HG02759 (cell line): Measurements from ENCODE around the gene RPL32.
"Not testable (repeated sequence)": the region's sequence is repeated elsewhere in the genome, so short reads cannot be mapped to it uniquely, and the experiment has no call there.

Experiments
- ATAC-seq: cut with Tn5 transposase; IDR thresholded peaks from one replicate; pipeline ENCODE4 v1.9.1; 2021; ENCODE audit warnings: mild to moderate bottlenecking, moderate library complexity; ENCODE audit not compliant: unreplicated experiment

Gene RPL32

DNA sequence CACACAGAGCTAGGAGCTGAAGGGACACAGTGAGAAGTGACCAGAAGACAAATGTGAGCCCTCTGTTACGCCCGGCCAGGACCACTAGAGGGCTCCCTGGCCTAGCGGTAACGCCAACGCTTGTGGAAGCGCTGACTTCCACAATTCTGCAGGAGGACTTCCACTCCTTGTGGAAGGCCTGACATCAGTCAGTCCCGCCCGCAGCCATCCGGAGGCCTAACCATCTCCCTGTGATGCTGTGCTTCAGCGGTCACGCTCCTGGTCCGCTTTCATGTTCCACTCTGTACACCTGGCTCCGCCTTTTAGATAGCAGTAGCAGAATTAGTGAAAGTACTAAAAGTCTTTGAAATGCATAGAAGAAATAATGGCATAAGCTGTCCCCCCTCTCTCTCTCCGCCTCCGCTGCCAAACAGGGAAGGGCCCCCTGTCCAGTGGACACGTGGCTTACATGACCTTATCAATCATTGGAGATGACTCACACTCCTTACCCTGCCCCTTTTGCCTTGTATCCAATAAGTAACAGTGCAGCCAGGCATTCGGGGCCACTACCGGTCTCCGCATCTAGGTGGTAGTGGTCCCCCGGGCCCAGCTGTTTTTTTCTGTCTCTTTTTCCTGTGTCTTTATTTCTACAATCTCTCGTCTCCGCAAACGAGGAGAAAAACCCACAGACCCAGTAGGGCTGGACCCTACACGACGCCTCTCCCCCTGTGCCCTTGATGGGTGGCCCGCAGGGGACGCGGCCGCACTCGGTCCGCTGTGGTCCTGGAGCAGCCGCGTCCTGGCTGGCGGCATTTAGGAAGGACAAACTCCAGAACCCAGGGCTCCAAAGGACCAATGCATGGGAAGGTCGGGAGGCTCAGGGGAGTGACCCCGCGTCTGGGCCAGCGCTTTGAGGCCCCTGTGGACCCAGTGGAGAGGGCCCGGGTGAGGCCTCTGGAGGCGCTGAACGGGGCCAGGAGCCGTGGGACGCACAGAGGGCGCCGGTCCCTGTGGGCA is 27.0 kb upstream of the RPL32 start:
- peak; percentile 71 for ATAC-seq

DNA sequence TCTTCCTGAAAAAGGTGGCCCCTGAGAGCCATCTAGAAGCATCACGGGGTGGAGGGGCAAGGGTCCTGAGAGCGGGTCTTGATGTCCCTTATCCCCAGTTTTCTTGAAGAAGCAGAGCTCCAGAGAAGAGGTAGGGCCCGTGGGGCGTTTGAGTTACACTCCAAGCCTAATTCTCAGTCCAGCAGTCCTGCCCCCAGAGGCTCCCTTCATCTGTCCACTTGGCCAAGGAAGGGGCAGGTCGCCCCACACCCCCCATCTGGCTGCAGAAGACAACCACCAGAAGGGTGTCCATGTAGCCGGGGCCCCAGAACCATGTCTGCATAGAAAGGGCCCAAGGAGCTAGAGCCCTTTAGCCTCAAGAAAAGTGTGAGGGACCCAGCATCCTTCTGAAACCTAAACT is 25.5 kb upstream of the RPL32 start:
- ATAC-seq: no peak

DNA sequence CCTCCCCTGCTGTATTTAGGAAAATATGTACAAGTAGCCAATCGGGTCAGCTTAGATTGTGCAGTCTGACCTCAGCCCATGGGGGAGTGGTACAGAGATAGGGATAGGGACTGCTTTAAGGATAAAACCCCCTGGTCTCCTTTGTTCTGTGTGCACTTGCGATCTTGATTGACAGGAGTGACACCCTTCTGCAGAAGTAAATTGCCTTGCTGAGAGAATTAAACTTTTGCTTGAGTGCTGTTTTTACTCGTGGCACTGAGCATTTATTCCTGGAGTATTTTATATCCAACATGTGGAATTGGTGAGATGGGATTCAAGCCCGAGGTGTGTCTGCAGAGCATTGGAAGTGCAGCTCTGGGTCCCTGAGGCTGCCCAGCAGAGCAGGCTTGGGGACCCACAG is 23.9 kb upstream of the RPL32 start:
- ATAC-seq: no peak

DNA sequence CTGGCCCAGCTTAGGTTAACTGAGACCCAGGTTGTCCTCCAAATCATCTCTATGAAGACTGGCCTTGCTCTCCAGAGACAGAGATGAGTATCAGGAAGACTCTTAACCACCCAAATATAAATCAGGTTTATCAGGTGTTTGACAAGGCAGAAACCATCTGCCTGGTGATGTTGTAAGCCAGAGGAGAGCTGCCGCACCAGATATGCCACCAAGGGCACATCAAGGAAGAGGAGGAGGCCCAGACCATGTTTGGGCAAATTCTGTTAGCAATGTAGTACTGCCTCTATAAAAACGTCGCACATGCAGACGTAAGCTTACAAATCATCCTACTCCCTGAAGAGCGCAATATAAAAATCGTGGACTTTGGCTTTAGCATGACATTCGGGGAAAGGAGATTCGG is 21.0 kb upstream of the RPL32 start:
- ATAC-seq: no peak

DNA sequence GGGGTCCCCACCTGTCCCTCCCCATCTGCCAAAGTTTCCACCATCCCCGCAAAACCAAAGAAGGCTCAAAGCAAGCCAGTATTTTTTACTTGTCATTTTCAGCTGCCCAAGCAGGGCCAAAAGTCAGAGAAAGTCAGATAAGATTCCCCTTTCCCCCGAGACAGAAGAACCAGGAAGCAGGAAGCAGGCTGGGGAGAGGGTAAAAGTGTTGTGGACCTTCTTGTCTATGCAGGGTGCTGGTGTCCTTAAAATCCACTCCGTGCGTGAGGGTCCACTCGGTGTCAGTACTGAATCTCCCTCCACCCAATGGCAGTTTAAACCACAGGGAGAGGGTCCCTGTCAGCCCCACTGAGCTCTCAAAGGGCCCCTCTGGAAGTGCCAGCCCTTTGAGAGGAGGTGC is 20.2 kb upstream of the RPL32 start:
- no peak for ATAC-seq

DNA sequence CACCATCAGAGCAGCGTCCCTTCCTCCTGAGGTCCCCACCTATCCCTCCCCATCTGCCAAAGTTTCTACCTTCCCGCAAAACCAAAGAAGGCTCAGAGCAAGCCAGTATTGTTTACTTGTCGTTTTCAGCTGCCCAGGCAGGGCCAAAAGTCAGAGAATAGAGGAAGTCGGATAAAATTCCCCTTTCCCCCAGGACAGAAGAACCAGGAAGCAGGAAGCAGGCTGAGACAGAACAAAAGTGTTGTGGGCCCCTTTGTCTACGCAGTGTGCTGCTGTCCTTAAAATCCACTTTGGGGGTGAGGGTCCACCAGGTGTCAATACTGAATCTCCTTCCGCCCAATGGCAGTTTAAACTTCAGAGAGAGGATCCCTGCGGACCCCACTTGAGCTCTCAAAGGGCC is 18.5 kb upstream of the RPL32 start:
- ATAC-seq: no peak

DNA sequence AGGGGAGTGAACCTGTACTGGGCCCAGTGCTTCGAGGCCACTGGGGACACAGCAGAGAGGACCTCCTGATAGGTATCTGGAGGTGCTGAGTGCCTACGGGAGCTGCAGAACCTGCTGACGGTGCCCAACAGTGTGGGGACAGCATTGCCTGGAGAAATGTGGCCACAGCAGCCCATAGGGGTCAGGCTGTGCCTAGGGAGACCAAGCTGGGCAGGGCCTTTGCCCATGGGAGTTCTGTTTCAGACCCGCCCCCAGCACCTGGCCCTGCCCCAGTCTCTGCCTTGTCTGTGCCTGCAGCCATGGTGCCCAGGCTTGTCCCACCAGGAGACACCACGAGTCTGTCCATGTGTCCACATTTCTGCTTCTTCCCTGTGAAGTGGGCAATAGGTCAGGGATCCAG is 15.3 kb upstream of the RPL32 start:
- no peak for ATAC-seq

DNA sequence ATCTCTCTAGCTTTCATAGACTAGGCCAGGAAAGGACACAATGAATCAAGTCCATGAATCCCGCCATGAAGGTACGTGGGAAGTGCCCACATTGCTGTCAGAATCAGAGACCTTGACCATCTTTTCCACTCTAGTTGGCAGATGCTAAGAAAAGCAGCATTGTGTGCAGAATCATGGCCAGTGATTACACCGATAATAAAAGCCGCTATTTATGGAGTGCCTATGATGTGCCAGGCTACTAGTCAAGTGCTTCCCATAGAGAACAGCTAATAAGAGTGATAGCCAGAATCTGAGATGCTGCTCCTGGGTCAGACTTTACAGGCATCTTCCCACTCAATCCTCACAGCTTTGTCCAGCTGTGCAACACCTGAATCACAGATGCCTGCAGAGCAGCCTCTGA is 13.2 kb upstream of the RPL32 start:
- no peak for ATAC-seq

DNA sequence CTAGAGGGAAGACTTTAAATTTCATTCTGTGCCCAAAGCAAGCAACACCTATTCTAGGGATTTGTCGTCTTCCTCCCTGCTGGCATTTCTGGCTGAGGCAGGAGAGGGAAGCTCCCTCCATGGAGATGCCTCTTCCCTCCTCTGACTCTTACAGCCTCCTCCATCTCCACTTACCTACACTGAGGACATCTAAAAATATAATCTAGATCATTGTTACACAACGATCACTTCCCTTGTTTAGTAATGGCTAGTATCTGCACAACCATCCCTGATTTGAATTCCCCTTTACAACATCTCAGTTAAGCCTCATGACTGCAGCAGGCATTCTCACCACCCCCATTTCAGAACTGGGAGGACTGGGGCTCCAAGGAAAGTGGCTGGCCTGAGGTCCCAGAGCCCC is 12.5 kb upstream of the RPL32 start:
- ATAC-seq: not testable (repeated sequence)

DNA sequence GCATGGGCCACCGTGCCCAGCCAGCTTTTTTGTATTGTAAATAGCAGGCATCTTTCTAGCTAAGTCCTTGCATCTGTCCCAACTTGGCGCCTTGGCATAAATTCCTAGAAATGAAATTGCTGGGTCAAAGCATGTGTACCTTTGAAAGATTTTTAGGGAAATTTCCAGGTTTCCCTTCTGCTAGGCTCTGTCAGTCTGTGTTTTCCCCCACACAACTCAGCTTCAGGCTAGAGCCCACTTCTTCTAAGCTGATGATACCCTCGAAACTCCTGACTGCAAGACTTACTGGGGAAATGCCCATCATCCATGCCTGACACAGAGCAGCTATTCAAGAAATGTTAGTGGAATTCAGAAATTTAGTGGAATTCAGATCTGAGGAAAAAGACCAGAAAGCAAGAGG is 10.8 kb upstream of the RPL32 start:
- ATAC-seq: no peak

DNA sequence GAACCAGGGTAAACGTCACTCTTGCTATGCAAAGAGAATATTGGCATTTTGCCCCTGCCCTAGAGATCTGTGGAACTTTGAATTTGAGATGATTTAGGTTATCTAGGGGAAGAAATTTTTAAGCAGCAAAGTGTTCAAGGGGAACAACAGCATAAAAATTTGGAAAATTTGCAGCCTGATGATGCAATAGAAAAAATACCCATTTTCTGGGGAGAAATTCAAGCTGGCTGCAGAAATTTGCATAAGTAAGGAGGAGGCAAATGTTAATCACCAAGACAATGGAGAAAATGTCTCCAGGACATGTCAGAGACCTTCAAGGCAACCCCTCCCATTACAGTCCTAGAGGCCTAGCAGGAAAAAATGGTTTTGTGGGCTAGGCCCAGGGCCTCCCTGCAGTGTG is 4.4 kb upstream of the RPL32 start:
- no peak for ATAC-seq

DNA sequence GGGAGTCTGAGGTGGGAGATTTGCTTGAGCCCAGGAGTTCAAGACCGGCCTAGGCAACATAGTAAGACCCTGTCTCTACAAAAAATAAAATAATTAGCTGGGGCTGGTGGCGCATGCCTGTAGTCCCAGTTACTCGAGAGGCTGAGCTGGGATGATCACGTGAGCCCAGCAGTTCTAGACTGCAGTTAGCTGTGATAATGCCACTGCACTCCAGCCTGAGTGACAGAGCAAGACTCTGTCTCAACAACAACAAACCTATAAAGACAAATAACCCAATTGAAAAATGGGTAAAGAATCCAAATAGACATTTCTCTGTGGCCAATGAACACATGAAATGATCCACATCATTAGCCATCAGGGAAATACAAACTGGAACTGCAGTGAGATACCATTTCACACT is 1.1 kb upstream of the RPL32 start:
- ATAC-seq: no peak

DNA sequence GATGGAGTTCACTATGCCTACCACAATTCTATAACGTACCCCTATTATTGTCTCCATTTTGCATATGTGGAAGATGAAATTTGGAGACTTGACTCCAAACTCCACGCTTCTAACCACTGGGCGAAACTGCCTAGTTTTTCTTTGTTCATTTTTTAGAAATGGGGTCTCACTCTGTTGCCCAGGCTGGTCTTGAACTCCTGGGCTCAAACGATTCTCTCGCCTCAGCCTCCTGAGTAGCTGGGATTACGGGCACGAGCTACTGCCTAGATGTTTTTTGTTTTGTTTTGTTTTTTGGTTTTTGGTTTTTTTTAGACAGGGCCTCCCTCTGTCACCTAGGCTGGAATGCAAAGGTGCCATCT is 584 bp upstream of the RPL32 start:
- ATAC-seq: no peak

DNA sequence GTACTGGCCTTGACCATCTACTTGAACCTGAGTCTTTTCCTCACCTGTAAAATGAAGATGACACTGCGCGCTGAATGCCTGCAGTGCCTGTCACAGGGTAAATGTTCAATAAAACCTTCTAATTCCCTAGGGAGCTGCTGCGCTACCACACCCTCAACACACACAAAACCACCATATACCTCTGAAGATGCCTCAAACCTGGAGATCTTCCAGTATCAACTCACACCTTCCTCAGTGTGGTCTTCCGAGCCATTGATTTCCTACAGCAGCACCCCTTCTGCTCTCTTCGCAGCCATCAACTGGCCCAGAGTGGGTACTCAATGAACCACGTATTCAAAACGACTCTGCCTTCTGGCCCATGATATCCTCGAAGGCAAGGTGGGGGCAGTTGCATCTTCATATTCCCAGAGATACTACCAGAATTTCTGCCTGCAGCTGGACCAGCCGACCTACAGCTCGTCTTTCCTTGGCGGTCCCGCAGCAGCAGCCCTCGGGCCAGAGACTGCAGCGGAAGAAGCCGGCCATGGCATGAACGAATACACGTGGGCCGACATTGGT is 695 bp downstream of the RPL32 start:
- ATAC-seq: peak; percentile 35

DNA sequence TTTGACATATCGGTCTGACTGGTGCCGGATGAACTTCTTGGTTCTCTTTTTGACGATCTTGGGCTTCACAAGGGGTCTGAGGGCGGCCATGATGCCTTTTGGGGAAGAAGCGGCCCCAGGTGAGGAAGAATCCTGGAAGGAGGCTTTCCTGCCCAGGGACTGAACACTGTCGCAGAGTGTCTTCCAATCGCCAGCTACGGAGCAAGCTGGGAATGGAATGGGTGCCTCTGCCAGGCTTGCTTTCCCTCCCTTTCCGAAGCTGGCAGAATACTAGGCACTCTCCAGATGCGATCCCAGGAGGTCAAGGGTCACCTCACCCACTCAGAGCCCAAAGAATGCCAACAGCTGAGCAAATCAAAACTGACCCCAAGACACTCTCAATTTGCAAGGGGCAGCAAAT is 1.2 kb downstream of the RPL32 start:
- not testable (repeated sequence) for ATAC-seq

DNA sequence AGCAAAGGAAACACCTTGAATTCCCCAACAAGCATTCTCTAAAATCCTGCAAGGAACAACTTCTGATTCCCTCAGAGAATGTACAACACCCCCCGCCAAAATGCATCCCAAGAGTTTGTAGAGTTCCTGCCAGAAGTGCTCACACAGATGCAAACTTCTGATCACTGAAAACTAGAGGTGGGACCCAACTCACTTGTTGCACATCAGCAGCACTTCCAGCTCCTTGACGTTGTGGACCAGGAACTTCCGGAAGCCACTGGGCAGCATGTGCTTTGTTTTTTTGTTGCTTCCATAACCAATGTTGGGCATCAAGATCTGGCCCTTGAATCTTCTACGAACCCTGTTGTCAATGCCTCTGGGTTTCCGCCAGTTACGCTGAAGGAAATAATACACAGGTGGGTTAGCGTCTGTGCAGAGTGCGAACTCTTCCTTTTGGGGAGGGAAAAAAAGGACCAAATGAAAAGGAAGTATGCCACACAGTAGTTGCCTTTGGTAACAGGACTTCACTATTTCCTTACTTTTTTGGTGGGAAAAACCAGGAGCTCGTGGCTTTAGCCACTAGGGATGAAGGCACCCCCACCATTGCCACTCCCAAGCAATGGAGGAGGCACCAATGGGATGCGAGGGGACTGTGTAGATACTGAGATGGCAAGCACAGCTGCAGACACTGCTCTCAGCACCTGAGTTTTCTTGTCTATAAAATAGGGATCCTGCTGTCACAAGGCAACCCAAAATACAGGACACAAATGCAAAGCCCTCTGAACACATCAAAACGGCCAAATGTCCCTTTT is 2.0 kb downstream of the RPL32 start:
- no peak for ATAC-seq

DNA sequence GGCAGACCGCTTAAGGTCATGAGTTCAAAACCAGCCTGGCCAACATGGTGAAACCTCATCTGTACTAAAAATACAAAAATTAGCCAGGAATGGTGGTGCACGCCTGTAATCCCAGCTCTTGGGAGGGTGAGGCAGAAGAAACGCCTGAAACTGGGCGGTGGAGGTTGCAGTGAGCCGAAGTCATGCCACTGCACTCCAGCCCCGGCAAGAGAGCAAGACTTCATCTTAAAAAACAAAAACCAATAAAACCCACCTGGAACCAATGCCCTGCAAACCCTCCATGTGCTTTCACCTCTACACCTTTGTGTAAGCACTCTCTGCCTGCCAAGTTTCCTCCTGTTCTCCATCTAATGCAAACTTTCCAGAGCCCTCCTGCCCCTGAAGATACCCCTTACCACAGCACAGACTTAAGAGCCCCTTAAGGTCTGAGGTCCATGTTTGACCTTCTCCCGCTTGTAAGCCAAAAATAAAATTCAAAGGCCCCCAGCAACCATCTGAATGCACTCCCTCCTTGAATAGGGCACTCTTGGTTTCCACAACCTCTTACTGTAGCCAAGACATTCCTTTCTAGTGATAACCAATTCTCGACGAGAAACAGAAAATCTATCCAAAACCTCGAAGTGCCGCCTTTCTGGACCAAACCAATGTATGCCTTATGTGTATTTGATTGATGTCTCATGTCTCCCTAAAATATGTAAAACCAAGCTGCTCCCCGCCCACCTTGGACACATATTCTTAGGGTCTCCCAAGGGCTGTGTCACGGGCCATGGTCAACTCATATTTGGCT is 3.0 kb downstream of the RPL32 start:
- ATAC-seq: no peak

DNA sequence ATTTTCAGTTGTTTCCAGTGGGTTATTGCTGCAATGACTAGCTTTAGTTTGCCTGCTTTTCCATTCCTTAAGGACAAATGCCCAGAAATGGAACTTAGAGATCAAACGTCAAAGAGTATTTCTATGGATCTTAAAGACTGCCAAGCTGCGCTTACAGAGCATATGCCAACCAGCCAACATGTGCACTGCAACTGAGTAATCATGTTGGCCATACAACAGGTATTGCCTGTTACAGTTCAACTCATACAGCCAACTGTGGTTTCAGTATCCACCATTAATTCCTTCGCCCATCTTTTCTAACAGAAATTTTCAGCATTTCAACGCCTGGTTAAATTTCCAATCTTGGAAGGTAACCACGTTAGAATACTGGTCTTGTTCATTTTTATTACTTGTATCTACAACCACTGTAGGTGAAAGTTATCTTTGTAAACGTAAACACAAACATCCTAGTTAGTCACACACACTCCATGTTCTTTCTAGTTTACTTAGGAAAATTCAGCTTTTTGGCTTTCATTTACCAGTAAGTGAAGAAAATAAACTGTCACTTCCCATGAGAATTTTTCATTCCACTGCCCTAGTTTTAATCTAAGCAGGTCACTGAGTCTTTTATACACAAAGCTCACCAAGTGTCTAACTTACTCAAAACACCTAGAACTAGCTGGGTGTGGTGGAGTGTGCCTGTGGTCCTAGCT is 3.9 kb downstream of the RPL32 start:
- no peak for ATAC-seq

DNA sequence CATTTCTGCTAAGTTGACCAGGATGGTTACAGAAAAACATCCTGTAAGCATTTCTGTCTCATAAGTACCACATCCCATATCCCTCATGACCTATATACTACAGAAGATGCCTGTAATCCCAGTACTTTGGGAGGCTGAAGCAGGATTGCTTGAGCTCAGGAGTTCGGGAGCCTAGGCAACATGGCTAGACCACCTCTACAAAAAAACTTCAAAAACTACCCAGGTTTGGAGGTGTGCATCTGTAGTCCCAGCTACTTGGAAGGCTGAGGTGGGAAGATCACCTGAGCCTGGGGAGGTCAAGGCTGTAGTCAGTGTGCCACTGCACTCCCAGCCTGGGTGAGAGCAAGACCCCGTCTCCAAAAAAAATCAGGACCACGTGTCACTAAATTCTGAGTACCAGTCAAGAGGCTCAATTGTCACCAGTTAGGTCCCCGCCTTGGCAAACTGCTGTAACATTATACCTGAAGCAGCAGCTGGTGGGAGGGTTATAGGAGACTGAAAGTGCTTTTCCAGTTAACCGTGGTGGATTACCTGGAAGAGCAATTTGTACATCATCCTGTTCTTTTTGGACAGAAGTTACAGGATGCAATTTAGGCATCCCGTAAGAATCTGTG is 6.2 kb downstream of the RPL32 start:
- no peak for ATAC-seq
